A549 treated with RU486 at 1 μM for 4 hours (cell line): ENCODE measurements around the gene TAMM41. TPM values are rescaled to one million over a fixed set of nuclear protein-coding genes. Genes with fewer than 3 reads are reported as not detected.

Experiments used
- total RNA-seq: library from RNA; stranded (reverse); fragments of 200-300 nt; extraction: Qiagen RNA extraction; gene quantifications from 5 replicates; pipeline ENCODE4 v1.2.3, GENCODE V29; 2022; ENCODE audit warnings: low read depth

Gene TAMM41
- 23.6 to 30.7 TPM (median 26.9 TPM) in 5 replicates for total RNA-seq

DNA sequence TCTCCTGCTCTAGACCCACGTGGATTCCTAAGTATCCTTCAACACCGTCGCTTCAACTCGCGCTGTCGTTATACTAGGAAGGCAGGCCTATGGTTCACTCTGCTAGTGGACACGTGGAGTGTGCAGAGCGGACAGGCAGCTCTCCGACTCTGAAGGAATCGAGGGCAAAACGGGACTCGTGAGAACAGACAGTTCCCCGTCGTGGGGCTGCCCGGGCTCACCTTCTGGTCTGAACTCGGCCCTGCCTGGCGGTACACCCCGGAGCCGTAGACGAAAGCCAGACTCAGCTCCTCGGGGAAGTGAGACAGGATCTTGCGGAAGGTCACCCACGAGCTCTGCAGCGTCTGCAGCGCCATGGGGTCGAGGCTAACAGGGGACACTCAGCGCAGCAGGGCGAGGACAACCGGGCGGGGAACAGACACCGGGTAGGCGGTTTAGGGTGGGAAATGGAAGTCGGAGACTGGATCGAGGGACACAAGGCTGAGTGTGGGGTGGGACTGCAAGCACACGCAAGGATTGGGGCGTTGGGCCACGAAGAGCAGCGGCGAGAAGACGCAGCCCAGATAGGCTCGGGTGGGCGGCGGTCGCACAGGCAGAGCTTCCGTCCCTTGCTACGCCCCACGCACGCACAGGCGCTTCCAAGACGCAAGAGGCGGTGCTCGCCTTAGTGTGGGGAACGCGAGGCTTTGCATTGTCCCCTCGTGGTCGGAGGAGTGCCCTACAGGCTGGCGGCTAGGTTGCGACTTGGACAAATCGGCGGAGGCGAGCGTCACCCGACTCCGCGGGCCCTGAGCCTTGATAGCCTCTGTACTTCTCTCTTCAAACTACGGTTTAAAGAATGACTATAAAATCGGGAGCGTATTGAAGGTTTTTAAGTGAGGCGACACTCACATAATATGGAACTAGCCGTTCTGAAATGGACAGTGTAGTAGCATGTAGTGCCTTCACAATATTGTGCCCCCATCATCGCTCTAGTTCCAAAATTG lies at the start of gene TAMM41:
TSS of gene TAMM41 (minus strand) at position 605 of the 986 bp plus-strand sequence. CDS start at position 356, 249 bp downstream.

Other genes with a start within 250 kb of the TAMM41 start
- gene VGLL4, start 203.0 kb downstream of the TAMM41 start, total RNA-seq: 27.8 to 32.8 TPM (median 30.8 TPM) in 5 replicates
- gene SYN2, start 157.5 kb upstream of the TAMM41 start, total RNA-seq: 0.13 to 0.21 TPM (median 0.15 TPM) in 5 replicates